BJ (cell line): ENCODE measurements around the gene RTF2. TPM values are rescaled to one million over a fixed set of nuclear protein-coding genes. Genes with fewer than 3 reads are reported as not detected.

Experiments used
- CTCF ChIA-PET: fragments of 350-600 bp; formaldehyde crosslinking; extraction: SDS; loops from one replicate; lab custom pipeline; 2021; ENCODE audit warnings: antibody characterized with exemption, inconsistent platforms; lab: Yijun Ruan, JAX
- POLR2A ChIA-PET: fragments of 300-600 bp; sonication (Branson Sonifier 250); formaldehyde crosslinking; extraction: SDS; loops from one replicate; lab custom pipeline; 2021; ENCODE audit warnings: antibody characterized with exemption; lab: Charles Lee
- DNase-seq: peaks from one replicate; pipeline ENCODE4 v3.0.0-alpha.2; 2011; ENCODE audit warnings: low read depth
- H3K27me3 ChIP-seq: 2 replicates; pipeline ENCODE4 v1.6.0; 2011; ENCODE audit warnings: low read length; ENCODE audit not compliant: control insufficient read depth, insufficient read depth
- H3K36me3 ChIP-seq: 2 replicates; pipeline ENCODE4 v1.5.1; 2011; ENCODE audit warnings: low read length; ENCODE audit not compliant: control insufficient read depth, insufficient read depth
- H3K4me3 ChIP-seq: 2 replicates; pipeline ENCODE4 v1.5.1; 2011; ENCODE audit warnings: low read depth, mild to moderate bottlenecking, control low read depth, low read length
- CTCF ChIP-seq: IDR thresholded peaks from 2 replicates; pipeline ENCODE4 v1.5.1; 2011; ENCODE audit warnings: low read depth, mild to moderate bottlenecking, control low read depth, inconsistent platforms, low read length, moderate library complexity; ENCODE audit not compliant: insufficient read depth
- polyA plus RNA-seq: library from polyadenylated mRNA; depleted of rRNA; stranded (reverse); fragments of >200 nt; gene quantifications from 2 replicates; pipeline ENCODE4 v1.2.3, GENCODE V29; 2011; rRNA removed
- small RNA-seq: library from RNA; depleted of rRNA; stranded (forward); fragments of <200 nt; gene quantifications from one replicate; pipeline ENCODE3, GENCODE V24; 2012; ENCODE audit warnings: low replicate concordance, low read depth; ENCODE audit not compliant: insufficient read length

Gene RTF2
- polyA plus RNA-seq, 1 experiment: 145 TPM

- POLR2A ChIA-PET: interaction anchor here (0.5 kb wide), 1 partner anchor 156 kb away, joined by 7 read pairs; no protein-coding TSS in a partner anchor
- CTCF ChIA-PET: interaction anchor here (2.6 kb wide), 1 partner anchor 16 kb away, joined by 13 read pairs; no protein-coding TSS in a partner anchor
- Histone ChIP-seq H3K36me3 (no peaks in the 10 kb centered on the region), H3K27me3 (no peaks in the 10 kb centered on the region), H3K4me3 (no peak overlapping the region)
- no peak for TF ChIP-seq CTCF
- no peak for DNase-seq
These were observed 98.2 kb downstream of the RTF2 start for GRCh38 chr20:56566621-56567020.

Small RNA genes within 50 kb of the gene (small RNA-seq; reads per million reads assigned to genes)
- gene RPL39P: not detected

Other genes starting within 250 kb of the RTF2 start
- gene MC3R, start 219.9 kb upstream of the RTF2 start, polyA plus RNA-seq: not detected in 2 replicates
- 40.7 and 50.5 TPM in 2 replicates for gene FAM210B, start 109.7 kb upstream of the RTF2 start, polyA plus RNA-seq
- 40.4 and 46.4 TPM in 2 replicates for gene AURKA, start 76.4 kb upstream of the RTF2 start, polyA plus RNA-seq
- 59.5 and 70.9 TPM in 2 replicates for gene CSTF1, start 76.0 kb upstream of the RTF2 start, polyA plus RNA-seq
- gene CASS4, start 56.4 kb upstream of the RTF2 start, polyA plus RNA-seq: 0.50 and 0.63 TPM in 2 replicates
- gene FAM209A, start 56.1 kb downstream of the RTF2 start, polyA plus RNA-seq: 0.09 and 0.11 TPM in 2 replicates
- 0.33 TPM in 1 of 2 replicates, not detected in the other for gene FAM209B, start 64.6 kb downstream of the RTF2 start, polyA plus RNA-seq
- gene TFAP2C, start 160.7 kb downstream of the RTF2 start, polyA plus RNA-seq: 3.9 and 4.4 TPM in 2 replicates